ENCODE measurements around the gene FBXO24. TPM values are rescaled to one million over a fixed set of nuclear protein-coding genes. Genes with fewer than 3 reads are reported as not detected.

FBXO24 gene
- polyA plus RNA-seq, 3 donors = 0.16 to 0.52 (median 0.45) TPM

DNA sequence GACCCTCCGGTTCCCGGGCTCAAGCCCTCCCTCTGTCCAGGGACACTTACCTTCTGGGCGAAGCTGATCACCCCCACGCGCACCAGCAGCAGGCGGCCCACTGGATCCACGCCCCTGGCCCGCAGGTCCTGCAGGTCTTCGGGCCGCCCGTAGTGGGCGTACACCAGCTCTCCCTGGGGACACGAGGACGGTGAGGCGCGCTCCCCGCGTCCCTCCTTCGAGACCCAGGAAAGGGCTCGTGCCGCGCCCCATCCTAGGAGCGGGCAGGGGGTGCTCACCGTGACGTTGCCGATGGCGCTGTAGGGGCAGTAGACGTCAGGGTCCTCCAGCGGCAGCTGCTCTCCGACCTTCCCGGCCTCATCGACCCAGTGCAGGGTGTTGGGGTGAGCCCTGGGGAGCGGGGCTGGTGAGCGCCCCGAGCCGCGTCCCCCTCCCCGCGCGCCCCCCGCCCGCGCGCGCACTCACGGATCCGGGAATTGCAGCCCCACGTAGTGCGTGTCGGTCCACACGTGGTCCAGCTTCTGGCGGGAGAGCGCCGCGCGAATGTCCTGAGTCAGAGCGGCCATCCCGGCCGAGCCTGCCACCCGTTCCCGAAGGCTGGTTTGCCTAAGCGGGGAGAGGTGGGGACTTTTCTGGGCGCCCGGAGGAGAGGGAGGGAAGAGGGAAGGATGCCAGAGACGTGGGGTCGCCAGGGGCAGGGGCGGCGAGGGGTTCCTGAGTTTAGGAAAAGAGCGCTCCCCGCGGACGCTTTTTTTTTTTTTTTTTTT, 47.0 kb downstream of the FBXO24 start:
- 1 to 19% (median 2%) methylated on average over 68 to 72 of the region's 72 CpGs for WGBS, 3 donors
- H3K27ac ChIP-seq (ENCODE audit: low read depth, low read length) = no peak overlapping the region

DNA sequence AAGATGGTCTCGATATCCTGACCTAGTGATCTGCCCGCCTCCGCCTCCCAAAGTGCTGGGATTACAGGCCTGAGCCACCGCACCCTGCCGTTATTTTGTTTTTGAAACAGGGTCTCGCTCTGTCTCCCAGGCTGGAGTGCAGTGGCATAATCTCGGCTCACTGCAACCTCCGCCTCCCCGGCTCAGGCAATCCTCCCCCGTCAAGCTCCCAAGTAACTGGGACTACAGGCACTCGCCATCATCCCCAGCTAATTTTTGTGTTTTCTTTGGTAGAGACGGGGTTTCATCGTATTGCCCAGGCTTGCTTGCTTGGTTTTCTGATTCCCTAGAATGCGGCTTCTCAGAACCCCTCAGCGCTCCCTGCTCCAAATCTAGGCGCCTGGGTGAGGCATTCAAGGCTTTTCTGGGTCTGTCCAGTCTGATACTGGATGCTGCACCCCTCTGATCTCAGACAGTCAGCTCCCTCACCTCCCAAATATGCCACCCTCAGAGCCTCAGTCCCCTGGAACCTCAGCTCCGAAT, 53.9 kb downstream of the FBXO24 start:
- WGBS, 3 donors = 83 to 88% (median 84%) methylated on average over 17 of the region's 17 CpGs
- no peak overlapping the region for H3K27ac ChIP-seq (ENCODE audit: low read depth, low read length)

DNA sequence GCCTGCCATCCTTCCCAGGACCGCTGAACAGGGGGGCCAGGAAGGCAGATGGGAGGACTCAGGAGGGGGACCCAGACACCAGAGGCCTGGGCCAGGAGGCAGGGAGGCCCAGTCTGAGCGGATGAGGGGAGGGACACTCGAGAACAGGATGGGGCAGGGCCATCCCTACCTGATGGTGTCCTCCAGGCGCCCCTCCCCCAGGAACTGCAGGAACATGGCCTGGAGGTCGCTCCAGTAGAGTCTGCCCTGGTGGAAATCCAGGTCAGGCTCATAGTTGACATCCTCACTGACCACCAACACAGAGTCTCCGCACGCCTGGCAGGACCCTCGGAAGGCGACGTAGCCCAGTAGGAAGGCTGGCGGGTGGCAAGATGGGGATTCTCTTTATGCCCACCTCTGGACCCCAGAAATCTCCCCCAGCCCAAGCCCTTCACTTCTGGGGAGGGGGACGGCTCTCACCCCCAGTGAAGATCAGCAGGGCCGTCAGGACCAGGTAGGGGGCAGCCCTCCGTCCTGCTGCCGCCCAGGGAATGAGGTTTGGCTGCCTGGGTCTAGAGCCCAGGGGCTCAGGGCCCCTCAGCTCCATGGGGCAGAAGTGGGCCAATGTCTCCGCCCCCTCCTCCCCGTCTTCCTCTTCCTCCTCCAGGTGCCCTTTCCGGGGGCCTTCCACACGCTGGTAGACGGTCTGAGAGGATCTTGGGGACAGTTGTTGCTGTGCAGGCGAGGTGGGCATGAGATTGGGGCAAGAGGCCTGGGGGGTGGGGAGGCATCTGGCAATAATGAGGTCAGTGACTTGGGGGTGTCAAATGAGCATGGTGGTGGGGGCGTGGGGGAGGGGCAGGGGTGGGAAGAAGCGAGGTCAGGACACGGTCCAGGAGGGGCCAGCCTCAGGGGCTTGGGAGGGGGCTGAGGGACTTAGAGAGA, 54.7 kb downstream of the FBXO24 start:
- no peak overlapping the region for H3K27ac ChIP-seq (ENCODE audit: low read depth, low read length)
- WGBS, 3 donors = 66 to 77% (median 66%) methylated on average over 21 to 24 of the region's 24 CpGs

DNA sequence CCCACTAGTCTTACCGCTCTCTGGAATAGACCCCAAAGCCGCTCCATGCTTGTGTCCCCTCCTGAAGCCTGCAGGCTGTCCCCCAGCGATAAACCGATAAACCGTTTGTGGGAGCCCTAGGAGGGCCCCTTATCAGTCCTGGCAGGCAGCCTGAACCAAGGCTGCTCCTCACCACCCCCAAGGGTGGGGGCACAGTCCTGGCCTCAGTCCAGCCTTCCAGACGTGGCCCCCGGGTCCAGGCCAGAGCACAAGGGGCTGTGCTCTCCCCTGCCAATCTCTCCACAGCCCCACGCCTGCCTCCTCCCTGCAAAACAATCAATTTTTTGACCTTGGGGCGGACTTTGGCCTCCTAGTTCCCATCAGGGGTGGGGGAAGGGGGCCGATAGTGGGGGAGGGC, 55.3 kb downstream of the FBXO24 start, which contains the start of gene TFR2:
TSS of gene TFR2 (minus strand) at position 90 of the 397 bp plus-strand sequence. CDS start at position 47, 43 bp downstream.
- WGBS, 3 donors = 26 to 48% (median 44%) methylated on average over 9 to 10 of the region's 10 CpGs
- H3K27ac ChIP-seq (ENCODE audit: low read depth, low read length) = no peak within 1 kb of the TSS

DNA sequence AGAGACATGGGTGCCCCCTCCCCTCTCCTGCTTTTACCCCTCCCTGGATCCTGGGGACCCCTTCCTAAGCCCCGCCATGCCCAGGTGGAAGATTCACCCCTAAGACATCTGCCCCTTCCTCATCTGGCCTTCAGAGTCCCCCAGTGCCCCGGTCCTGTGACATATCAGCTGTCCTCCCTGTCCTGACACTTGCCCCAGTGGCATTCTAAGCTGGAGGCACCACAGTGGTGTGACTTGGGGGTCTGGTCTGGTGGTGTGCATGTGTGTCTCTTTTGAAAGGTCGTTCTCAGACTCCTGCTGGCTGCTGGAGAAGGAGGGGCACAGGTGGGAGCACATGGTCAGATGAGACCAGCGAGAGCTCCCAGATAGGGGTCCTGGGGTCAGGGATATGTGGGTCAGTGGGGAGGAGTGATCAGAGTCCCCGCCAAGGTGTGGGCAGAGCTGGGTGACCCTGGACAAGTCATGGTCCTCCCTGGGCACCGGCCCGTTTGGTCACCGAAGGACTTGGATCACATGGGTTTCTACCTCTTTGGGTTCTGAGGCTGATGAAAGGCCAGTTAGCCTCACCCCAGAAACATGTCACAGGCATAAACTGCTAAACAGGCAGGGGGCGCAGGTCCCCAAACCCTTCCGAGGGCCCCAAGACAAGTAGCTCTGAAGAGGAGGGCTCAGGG, 55.9 kb downstream of the FBXO24 start:
- WGBS, 3 donors = 77 to 83% (median 82%) methylated on average over 10 of the region's 10 CpGs
- no peak overlapping the region for H3K27ac ChIP-seq (ENCODE audit: low read depth, low read length)

DNA sequence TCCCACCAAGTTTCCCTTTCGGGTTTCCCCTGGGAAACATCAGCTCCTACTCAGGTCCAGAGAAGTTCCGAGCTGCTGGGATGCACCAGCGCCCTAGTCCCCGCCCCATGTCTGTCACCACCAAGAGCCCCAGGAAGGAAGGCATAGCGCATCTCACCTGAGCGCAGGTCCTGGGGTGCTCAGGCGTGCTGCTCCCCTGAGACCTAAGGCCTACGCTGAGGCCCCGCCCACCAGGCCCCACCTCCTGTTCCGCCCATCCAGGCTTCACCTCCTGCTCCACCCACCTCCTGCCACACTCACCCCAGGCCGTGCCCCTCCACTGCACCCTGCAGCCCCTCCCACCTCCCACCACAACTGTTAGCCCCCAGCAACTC, 56.4 kb downstream of the FBXO24 start:
- 50 to 72% (median 59%) methylated on average over 8 to 11 of the region's 11 CpGs for WGBS, 3 donors
- H3K27ac ChIP-seq (ENCODE audit: low read depth, low read length) = no peak overlapping the region

DNA sequence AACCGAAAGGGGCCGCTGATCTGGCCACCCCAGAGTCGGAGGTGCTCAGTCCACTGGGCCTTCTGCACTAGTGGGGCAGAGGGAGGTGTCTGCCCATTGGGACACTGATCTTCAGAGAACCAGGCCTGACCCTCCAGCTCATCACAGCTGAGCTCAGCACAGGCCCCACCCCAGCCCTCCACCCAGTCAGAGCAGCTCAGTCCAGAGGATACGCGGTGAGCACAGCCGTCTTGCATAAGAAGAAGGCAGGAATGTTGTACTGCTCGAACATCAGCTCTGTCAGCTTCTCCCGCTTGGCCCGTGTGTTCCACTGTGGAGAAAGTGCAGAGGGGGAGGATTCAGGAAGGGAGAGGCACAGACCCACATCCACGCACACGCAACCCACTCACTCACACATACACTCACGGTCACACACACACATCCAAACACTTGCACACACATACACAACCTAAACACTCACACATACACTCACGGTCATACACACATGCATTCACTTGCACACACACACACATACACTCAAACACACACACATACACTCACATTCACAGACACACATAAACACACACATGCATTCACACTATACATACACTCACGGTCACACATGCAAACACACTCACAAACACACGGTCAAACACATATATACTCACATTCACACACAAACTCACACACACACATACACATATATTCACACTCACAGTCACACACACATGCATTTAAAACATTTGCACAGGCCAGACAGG, 63.9 kb downstream of the FBXO24 start:
- 72 to 75% (median 74%) methylated on average over 15 of the region's 15 CpGs for WGBS, 3 donors

More for the DNA sequence above, 63.9 kb downstream of the FBXO24 start:
- H3K27ac ChIP-seq (ENCODE audit: low read depth, low read length) = no peak overlapping the region

Other genes with a start within 250 kb of the FBXO24 start
- 10 to 100 TPM; 41.1 to 59.0 (median 43.2) TPM for gene PILRB, start 228.2 kb upstream of the FBXO24 start, polyA plus RNA-seq
- 10 to 100 TPM in 2 of 3 donors, 1 to 10 TPM in 1; 2.0 to 18.1 (median 12.8) TPM for gene PILRA, start 212.8 kb upstream of the FBXO24 start, polyA plus RNA-seq
- gene ZCWPW1, start 157.6 kb upstream of the FBXO24 start, polyA plus RNA-seq = 1 to 10 TPM; 3.5 to 9.6 (median 5.5) TPM
- 10 to 100 TPM; 12.9 to 33.4 (median 20.5) TPM for gene MEPCE, start 156.5 kb upstream of the FBXO24 start, polyA plus RNA-seq
- gene PPP1R35, start 149.8 kb upstream of the FBXO24 start, polyA plus RNA-seq = 10 to 100 TPM; 14.2 to 24.4 (median 21.1) TPM
- under 1 TPM in 2 of 3 donors, not detected in 1; 0.13 to 0.28 TPM for gene SPACDR, start 122.1 kb upstream of the FBXO24 start, polyA plus RNA-seq
- gene TSC22D4, start 107.1 kb upstream of the FBXO24 start, polyA plus RNA-seq = 10 to 100 TPM; 20.6 to 49.0 (median 27.0) TPM
- gene NYAP1, start 102.4 kb upstream of the FBXO24 start, polyA plus RNA-seq = 1 to 10 TPM in 1 of 3 donors, under 1 TPM in 2; 0.68 to 1.8 (median 0.83) TPM
- gene AGFG2, start 47.1 kb upstream of the FBXO24 start, polyA plus RNA-seq = 10 to 100 TPM; 10.4 to 21.8 (median 16.6) TPM
- 1 to 10 TPM; 2.5 to 4.3 (median 2.9) TPM for gene SAP25, start 12.4 kb upstream of the FBXO24 start, polyA plus RNA-seq
- gene LRCH4, start 199 bp upstream of the FBXO24 start, polyA plus RNA-seq = 10 to 100 TPM; 23.5 to 37.1 (median 33.4) TPM
- 10 to 100 TPM; 21.8 to 89.5 (median 80.4) TPM for gene PCOLCE, start 16.0 kb downstream of the FBXO24 start, polyA plus RNA-seq
- gene MOSPD3, start 26.2 kb downstream of the FBXO24 start, polyA plus RNA-seq = 10 to 100 TPM; 13.1 to 25.6 (median 17.9) TPM
- 1 to 10 TPM in 1 of 3 donors, under 1 TPM in 2; 0.22 to 1.5 (median 0.48) TPM for gene TFR2, start 55.2 kb downstream of the FBXO24 start, polyA plus RNA-seq
- under 1 TPM in 2 of 3 donors, not detected in 1; 0.09 to 0.53 TPM for gene ACTL6B, start 70.1 kb downstream of the FBXO24 start, polyA plus RNA-seq
- 100 to 1,000 TPM; 156 to 286 (median 227) TPM for gene GNB2, start 87.4 kb downstream of the FBXO24 start, polyA plus RNA-seq
- gene GIGYF1, start 107.9 kb downstream of the FBXO24 start, polyA plus RNA-seq = 10 to 100 TPM; 17.3 to 35.3 (median 19.1) TPM
- gene POP7, start 119.8 kb downstream of the FBXO24 start, polyA plus RNA-seq = 10 to 100 TPM; 25.2 to 31.3 (median 27.4) TPM
- gene EPO, start 134.1 kb downstream of the FBXO24 start, polyA plus RNA-seq = 1 to 10 TPM in 1 of 3 donors, under 1 TPM in 1, not detected in 1; 0.06 to 4.4 TPM
- gene ZAN, start 147.3 kb downstream of the FBXO24 start, polyA plus RNA-seq = under 1 TPM in 1 of 3 donors, not detected in 2; 0.02 TPM
- gene EPHB4, start 241.2 kb downstream of the FBXO24 start, polyA plus RNA-seq = 10 to 100 TPM; 22.2 to 37.5 (median 22.6) TPM